ENCODE measurements around the gene CUEDC1.

- TF ChIP-seq CTCF (IDR thresholded peaks at IDR 0.05; ENCODE audit: insufficient read depth, low read length) (no peak), POLR2AphosphoS5 (IDR thresholded peaks at IDR 0.05; ENCODE audit: low read depth) (no peak; the same call in 1 of the 2 replicates), GABPA (IDR thresholded peaks at IDR 0.05; ENCODE audit: low read depth) (no peak), REST (IDR thresholded peaks at IDR 0.05; ENCODE audit: insufficient replicate concordance, low read depth) (no peak)
Observed at GRCh38 chr17:58001461-58002124, 46.4 kb upstream of the CUEDC1 start.

Measured in HL-60 (cell line).